Fibroblast of the aortic adventitia (primary cell): ENCODE data around the gene ACAP3. TPM values are rescaled to one million over a fixed set of nuclear protein-coding genes. Genes with fewer than 3 reads are reported as not detected.

ENCODE experiments used
- DNase-seq: peaks from one replicate; pipeline ENCODE4 v3.0.0-alpha.2; 2010; ENCODE audit warnings: low read depth
- H3K4me3 ChIP-seq: 2 replicates; pipeline ENCODE4 v1.5.1; 2011; ENCODE audit warnings: low read depth, mild to moderate bottlenecking, control low read depth, low read length, moderate library complexity
- small RNA-seq: library from RNA; depleted of rRNA; stranded (forward); fragments of <200 nt; gene quantifications from one replicate; pipeline ENCODE3, GENCODE V24; 2012
- total RNA-seq: library from RNA; depleted of rRNA; stranded (reverse); fragments of >200 nt; gene quantifications from 2 replicates; pipeline ENCODE4 v1.2.3, GENCODE V29; 2012; ENCODE audit warnings: low replicate concordance
- TF ChIP-seq, protein P1 (sequence below): IDR thresholded peaks from 2 replicates; pipeline ENCODE4 v1.5.1; 2011; ENCODE audit warnings: mild to moderate bottlenecking, low read length, control low read depth, inconsistent platforms; ENCODE audit not compliant: insufficient read depth

Gene ACAP3
- total RNA-seq, 1 donor, result 43.2 TPM

GRCh38 chr1:1243266-1243660, 64.5 kb downstream of the ACAP3 start:
- no peak for DNase-seq
- TF ChIP-seq, protein P1, sequence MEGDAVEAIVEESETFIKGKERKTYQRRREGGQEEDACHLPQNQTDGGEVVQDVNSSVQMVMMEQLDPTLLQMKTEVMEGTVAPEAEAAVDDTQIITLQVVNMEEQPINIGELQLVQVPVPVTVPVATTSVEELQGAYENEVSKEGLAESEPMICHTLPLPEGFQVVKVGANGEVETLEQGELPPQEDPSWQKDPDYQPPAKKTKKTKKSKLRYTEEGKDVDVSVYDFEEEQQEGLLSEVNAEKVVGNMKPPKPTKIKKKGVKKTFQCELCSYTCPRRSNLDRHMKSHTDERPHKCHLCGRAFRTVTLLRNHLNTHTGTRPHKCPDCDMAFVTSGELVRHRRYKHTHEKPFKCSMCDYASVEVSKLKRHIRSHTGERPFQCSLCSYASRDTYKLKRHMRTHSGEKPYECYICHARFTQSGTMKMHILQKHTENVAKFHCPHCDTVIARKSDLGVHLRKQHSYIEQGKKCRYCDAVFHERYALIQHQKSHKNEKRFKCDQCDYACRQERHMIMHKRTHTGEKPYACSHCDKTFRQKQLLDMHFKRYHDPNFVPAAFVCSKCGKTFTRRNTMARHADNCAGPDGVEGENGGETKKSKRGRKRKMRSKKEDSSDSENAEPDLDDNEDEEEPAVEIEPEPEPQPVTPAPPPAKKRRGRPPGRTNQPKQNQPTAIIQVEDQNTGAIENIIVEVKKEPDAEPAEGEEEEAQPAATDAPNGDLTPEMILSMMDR, result no peak

GRCh38 chr1:1242461-1243265, 65.1 kb downstream of the ACAP3 start:
- no peak for DNase-seq
- TF ChIP-seq, protein P1, result no peak
- no peak overlapping the region for H3K4me3 ChIP-seq

More at GRCh38 chr1:1243266-1243660, 64.5 kb downstream of the ACAP3 start:
- H3K4me3 ChIP-seq, result no peak overlapping the region

Small RNAs within 50 kb of the gene (small RNA-seq; reads per million reads assigned to genes)
- not detected for gene MIR6726

Other genes starting within 250 kb of the ACAP3 start
- not detected in 2 replicates for gene RNF223, start 233.6 kb downstream of the ACAP3 start, total RNA-seq
- gene C1orf159, start 191.8 kb downstream of the ACAP3 start, total RNA-seq, result 6.1 and 7.7 TPM in 2 replicates
- not detected in 2 replicates for gene TTLL10, start 134.1 kb downstream of the ACAP3 start, total RNA-seq
- not detected in 2 replicates for gene TNFRSF18, start 101.3 kb downstream of the ACAP3 start, total RNA-seq
- 0.65 TPM in 1 of 2 replicates, not detected in the other for gene TNFRSF4, start 93.8 kb downstream of the ACAP3 start, total RNA-seq
- 91.6 and 126 TPM in 2 replicates for gene SDF4, start 75.9 kb downstream of the ACAP3 start, total RNA-seq
- 24.7 and 37.1 TPM in 2 replicates for gene B3GALT6, start 75.7 kb downstream of the ACAP3 start, total RNA-seq
- gene C1QTNF12, start 61.2 kb downstream of the ACAP3 start, total RNA-seq, result 0.65 and 1.4 TPM in 2 replicates
- 19.9 and 35.3 TPM in 2 replicates for gene UBE2J2, start 34.1 kb downstream of the ACAP3 start, total RNA-seq
- gene SCNN1D, start 27.5 kb downstream of the ACAP3 start, total RNA-seq, result 0.54 and 0.74 TPM in 2 replicates
- 21.3 and 25.9 TPM in 2 replicates for gene PUSL1, start 667 bp upstream of the ACAP3 start, total RNA-seq
- gene INTS11, start 16.7 kb upstream of the ACAP3 start, total RNA-seq, result 35.0 and 53.1 TPM in 2 replicates
- gene CPTP, start 16.9 kb upstream of the ACAP3 start, total RNA-seq, result 9.4 and 17.7 TPM in 2 replicates
- 0.09 and 0.57 TPM in 2 replicates for gene TAS1R3, start 23.4 kb upstream of the ACAP3 start, total RNA-seq
- 31.3 and 89.0 TPM in 2 replicates for gene DVL1, start 41.5 kb upstream of the ACAP3 start, total RNA-seq
- gene MXRA8, start 50.6 kb upstream of the ACAP3 start, total RNA-seq, result 367 and 605 TPM in 2 replicates
- 71.1 and 82.0 TPM in 2 replicates for gene AURKAIP1, start 67.3 kb upstream of the ACAP3 start, total RNA-seq
- gene CCNL2, start 91.4 kb upstream of the ACAP3 start, total RNA-seq, result 102 and 133 TPM in 2 replicates
- 104 and 123 TPM in 2 replicates for gene MRPL20, start 99.4 kb upstream of the ACAP3 start, total RNA-seq
- gene ANKRD65, start 113.3 kb upstream of the ACAP3 start, total RNA-seq, result 1.7 and 2.4 TPM in 2 replicates
- gene VWA1, start 127.8 kb upstream of the ACAP3 start, total RNA-seq, result 1.8 and 2.9 TPM in 2 replicates
- under 0.01 TPM in 1 of 2 replicates, not detected in the other for gene ATAD3C, start 141.8 kb upstream of the ACAP3 start, total RNA-seq
- gene ATAD3B, start 163.8 kb upstream of the ACAP3 start, total RNA-seq, result 5.2 and 15.7 TPM in 2 replicates
- gene ATAD3A, start 204.2 kb upstream of the ACAP3 start, total RNA-seq, result 28.0 and 35.6 TPM in 2 replicates
- gene TMEM240, start 232.7 kb upstream of the ACAP3 start, total RNA-seq, result 0.82 and 3.6 TPM in 2 replicates